ENCODE data around the gene NINL. TPM values are rescaled to one million over a fixed set of nuclear protein-coding genes. Genes with fewer than 3 reads are reported as not detected.

The NINL gene
- total RNA-seq, 1 experiment from 2014 or later, result 7.2 TPM

DNA sequence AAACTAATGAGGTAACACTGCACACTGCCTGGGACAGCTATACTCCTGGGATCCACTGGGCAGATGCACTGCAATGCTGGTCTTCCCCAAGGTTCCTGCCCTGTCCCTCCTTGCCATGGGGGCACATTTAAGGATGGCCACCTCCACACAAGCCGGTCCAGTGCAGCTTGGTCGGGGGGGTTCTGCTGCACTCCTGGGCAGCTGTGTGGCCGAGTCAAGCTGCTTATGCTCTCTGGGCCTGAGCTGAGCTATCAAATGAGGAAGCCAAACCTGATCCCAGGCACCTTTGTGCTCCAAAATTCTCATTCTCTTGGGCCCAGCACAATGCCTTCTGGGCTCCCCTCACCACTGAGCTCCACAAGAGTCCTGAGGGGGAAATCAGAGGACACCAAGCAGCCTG lies 37.3 kb downstream of the NINL start:
- ATAC-seq (no peak), DNase-seq (ENCODE audit: low read depth, low spot score) (no peak)
- Histone ChIP-seq H3K9ac (ENCODE audit: low read length) (no peak overlapping the region), H3K4me3 (replicated peaks in 1 of 2; ENCODE audit: low read depth in 1 of 2, low read length in 2 of 2) (no peak overlapping the region), H3K27me3 (ENCODE audit: insufficient read depth, low read length) (no peaks in the 10 kb centered on the region), H3K4me1 (ENCODE audit: control insufficient read depth in 1 of 2, insufficient read depth in 2 of 2, low read length in 2 of 2) (peaks cover 20 to 30% of the 10 kb centered on the region in 2 experiments), H4K20me1 (ENCODE audit: insufficient read depth) (no peaks in the 10 kb centered on the region), H3K4me2 (ENCODE audit: low read length) (no peak overlapping the region), H3K27ac (ENCODE audit: low read depth, low read length) (peak overlapping the region; percentile 35; the same call in 1 of the 2 replicates), H2AFZ (ENCODE audit: low read depth, low read length, poor library complexity, severe bottlenecking) (no peak overlapping the region), H3K9me3 (ENCODE audit: control insufficient read depth in 1 of 2, insufficient read depth in 1 of 2, low read depth in 1 of 2, low read length in 2 of 2) (no peaks in the 10 kb centered on the region), H3K79me2 (ENCODE audit: insufficient read depth, low read length) (no peaks in the 10 kb centered on the region), H3K9me2 (ENCODE audit: insufficient read depth) (no peaks in the 10 kb centered on the region), H3K36me3 (ENCODE audit: control insufficient read depth in 1 of 2, insufficient read depth in 2 of 2, low read length in 2 of 2) (no peaks in the 10 kb centered on the region)
- RAD21 ChIA-PET (ENCODE audit: low non-redundant PET in 1 of 2, low total read pairs in 2 of 2, uncharacterized antibody in 2 of 2, unreplicated experiment in 2 of 2), result no interaction called here
- CTCF ChIA-PET, result no interaction called here
- intact Hi-C loops (cut with micrococcal nuclease), result loop anchor here (10.0 kb wide), 2 partner anchors 123 to 147 kb away; partner anchors contain the start of gene ZNF337
- BruUV-seq (replicated peaks), result no TSS peak
- no peak for TF ChIP-seq FOSL1 (IDR thresholded peaks at IDR 0.05; ENCODE audit: low read depth)
- TF ChIP-seq SIN3A (IDR thresholded peaks at IDR 0.05; ENCODE audit: low read depth), result no peak
- TF ChIP-seq EGR1 (IDR thresholded peaks at IDR 0.05; ENCODE audit: low read depth), result no peak
- POLR2A ChIA-PET, result interaction anchor here (0.6 kb wide), 1 partner anchor 17 kb away, joined by 4 read pairs; no protein-coding TSS in a partner anchor

DNA sequence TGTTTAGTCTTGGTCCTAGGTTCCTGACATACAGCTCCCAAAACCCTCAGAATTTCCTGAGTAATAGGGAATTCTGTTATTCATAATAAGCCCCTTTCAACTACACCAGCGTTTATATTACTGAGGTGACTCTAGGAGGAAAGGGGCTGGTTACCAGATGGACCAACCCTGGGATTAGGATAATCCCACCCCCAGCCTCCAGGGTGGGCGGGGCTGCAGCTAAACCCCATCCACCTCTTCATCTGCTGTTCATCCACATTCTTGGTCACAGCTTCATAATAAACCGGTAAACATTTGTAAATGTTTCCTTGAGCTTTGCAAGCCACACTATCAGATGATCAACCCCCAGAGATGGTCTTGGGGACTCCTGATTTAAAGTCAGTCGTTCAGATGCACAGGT lies 38.3 kb downstream of the NINL start:
- ChIA-PET CTCF (no interaction called here), POLR2A (no interaction called here), RAD21 (ENCODE audit: low non-redundant PET in 1 of 2, low total read pairs in 2 of 2, uncharacterized antibody in 2 of 2, unreplicated experiment in 2 of 2) (no interaction called here)
- no peaks in the 10 kb centered on the region for H4K20me1 ChIP-seq (ENCODE audit: insufficient read depth)
- H3K4me2 ChIP-seq (ENCODE audit: low read length), result no peak overlapping the region
- no TSS peak for BruUV-seq (replicated peaks)
- H3K27ac ChIP-seq (ENCODE audit: low read depth, low read length), result no peak overlapping the region
- H3K27me3 ChIP-seq (ENCODE audit: insufficient read depth, low read length), result no peaks in the 10 kb centered on the region
- peaks cover 20 to 31% of the 10 kb centered on the region in 2 experiments for H3K4me1 ChIP-seq (ENCODE audit: control insufficient read depth in 1 of 2, insufficient read depth in 2 of 2, low read length in 2 of 2)
- intact Hi-C loops (cut with micrococcal nuclease), result loop anchor here (10.0 kb wide), 2 partner anchors 122 to 148 kb away; partner anchors contain the start of gene ZNF337
- H3K36me3 ChIP-seq (ENCODE audit: control insufficient read depth in 1 of 2, insufficient read depth in 2 of 2, low read length in 2 of 2), result no peaks in the 10 kb centered on the region
- no peak for ATAC-seq
- H3K9me2 ChIP-seq (ENCODE audit: insufficient read depth), result no peaks in the 10 kb centered on the region
- H2AFZ ChIP-seq (ENCODE audit: low read depth, low read length, poor library complexity, severe bottlenecking), result no peak overlapping the region
- DNase-seq (ENCODE audit: low read depth, low spot score), result no peak
- H3K9me3 ChIP-seq (ENCODE audit: control insufficient read depth in 1 of 2, insufficient read depth in 1 of 2, low read depth in 1 of 2, low read length in 2 of 2), result no peaks in the 10 kb centered on the region
- no peak overlapping the region for H3K4me3 ChIP-seq (replicated peaks in 1 of 2; ENCODE audit: low read depth in 1 of 2, low read length in 2 of 2)
- no peak for TF ChIP-seq CBX3 (IDR thresholded peaks at IDR 0.05; ENCODE audit: low read depth)
- TF ChIP-seq EZH2 (IDR thresholded peaks at IDR 0.05), result no peak
- TF ChIP-seq, protein P1, sequence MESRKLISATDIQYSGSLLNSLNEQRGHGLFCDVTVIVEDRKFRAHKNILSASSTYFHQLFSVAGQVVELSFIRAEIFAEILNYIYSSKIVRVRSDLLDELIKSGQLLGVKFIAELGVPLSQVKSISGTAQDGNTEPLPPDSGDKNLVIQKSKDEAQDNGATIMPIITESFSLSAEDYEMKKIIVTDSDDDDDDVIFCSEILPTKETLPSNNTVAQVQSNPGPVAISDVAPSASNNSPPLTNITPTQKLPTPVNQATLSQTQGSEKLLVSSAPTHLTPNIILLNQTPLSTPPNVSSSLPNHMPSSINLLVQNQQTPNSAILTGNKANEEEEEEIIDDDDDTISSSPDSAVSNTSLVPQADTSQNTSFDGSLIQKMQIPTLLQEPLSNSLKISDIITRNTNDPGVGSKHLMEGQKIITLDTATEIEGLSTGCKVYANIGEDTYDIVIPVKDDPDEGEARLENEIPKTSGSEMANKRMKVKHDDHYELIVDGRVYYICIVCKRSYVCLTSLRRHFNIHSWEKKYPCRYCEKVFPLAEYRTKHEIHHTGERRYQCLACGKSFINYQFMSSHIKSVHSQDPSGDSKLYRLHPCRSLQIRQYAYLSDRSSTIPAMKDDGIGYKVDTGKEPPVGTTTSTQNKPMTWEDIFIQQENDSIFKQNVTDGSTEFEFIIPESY (IDR thresholded peaks at IDR 0.05; ENCODE audit: extremely low read depth, insufficient replicate concordance, low read length), result no peak
- no peak for TF ChIP-seq SRF (IDR thresholded peaks at IDR 0.05; ENCODE audit: low read depth)
- TF ChIP-seq ZNF274 (IDR thresholded peaks at IDR 0.05; ENCODE audit: low read depth, low read length), result no peak
- TF ChIP-seq, protein P2, sequence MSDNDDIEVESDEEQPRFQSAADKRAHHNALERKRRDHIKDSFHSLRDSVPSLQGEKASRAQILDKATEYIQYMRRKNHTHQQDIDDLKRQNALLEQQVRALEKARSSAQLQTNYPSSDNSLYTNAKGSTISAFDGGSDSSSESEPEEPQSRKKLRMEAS (IDR thresholded peaks at IDR 0.05), result no peak
- no peak for TF ChIP-seq ELF1 (IDR thresholded peaks at IDR 0.05; ENCODE audit: borderline replicate concordance, low read depth)
- TF ChIP-seq, protein P3, sequence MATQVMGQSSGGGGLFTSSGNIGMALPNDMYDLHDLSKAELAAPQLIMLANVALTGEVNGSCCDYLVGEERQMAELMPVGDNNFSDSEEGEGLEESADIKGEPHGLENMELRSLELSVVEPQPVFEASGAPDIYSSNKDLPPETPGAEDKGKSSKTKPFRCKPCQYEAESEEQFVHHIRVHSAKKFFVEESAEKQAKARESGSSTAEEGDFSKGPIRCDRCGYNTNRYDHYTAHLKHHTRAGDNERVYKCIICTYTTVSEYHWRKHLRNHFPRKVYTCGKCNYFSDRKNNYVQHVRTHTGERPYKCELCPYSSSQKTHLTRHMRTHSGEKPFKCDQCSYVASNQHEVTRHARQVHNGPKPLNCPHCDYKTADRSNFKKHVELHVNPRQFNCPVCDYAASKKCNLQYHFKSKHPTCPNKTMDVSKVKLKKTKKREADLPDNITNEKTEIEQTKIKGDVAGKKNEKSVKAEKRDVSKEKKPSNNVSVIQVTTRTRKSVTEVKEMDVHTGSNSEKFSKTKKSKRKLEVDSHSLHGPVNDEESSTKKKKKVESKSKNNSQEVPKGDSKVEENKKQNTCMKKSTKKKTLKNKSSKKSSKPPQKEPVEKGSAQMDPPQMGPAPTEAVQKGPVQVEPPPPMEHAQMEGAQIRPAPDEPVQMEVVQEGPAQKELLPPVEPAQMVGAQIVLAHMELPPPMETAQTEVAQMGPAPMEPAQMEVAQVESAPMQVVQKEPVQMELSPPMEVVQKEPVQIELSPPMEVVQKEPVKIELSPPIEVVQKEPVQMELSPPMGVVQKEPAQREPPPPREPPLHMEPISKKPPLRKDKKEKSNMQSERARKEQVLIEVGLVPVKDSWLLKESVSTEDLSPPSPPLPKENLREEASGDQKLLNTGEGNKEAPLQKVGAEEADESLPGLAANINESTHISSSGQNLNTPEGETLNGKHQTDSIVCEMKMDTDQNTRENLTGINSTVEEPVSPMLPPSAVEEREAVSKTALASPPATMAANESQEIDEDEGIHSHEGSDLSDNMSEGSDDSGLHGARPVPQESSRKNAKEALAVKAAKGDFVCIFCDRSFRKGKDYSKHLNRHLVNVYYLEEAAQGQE (IDR thresholded peaks at IDR 0.05; ENCODE audit: low read depth), result no peak
- no peak for TF ChIP-seq TCF7L2 (IDR thresholded peaks at IDR 0.05; ENCODE audit: borderline replicate concordance, extremely low read depth, insufficient read depth, insufficient read length)
- TF ChIP-seq SIN3A (IDR thresholded peaks at IDR 0.05; ENCODE audit: low read depth), result no peak
- TF ChIP-seq EGR1 (IDR thresholded peaks at IDR 0.05; ENCODE audit: low read depth), result no peak
- no peaks in the 10 kb centered on the region for H3K79me2 ChIP-seq (ENCODE audit: insufficient read depth, low read length)
- H3K9ac ChIP-seq (ENCODE audit: low read length), result no peak overlapping the region
